Caki2 (cell line): ENCODE results near the gene KCNQ1. TPM values are rescaled to one million over a fixed set of nuclear protein-coding genes. Genes with fewer than 3 reads are reported as not detected.

Source experiments
- DNase-seq: peaks from one replicate; pipeline ENCODE4 v3.0.0-alpha.2; 2015; ENCODE audit warnings: low read depth
- in situ Hi-C: cut with HindIII; loops from 2 replicates; pipeline ENCODE4 v1.10.0; 2016; ENCODE audit warnings: low sequenced_read_pairs, low pct_unique_long_range_greater_than_20kb, mixed read lengths
- total RNA-seq: library from RNA; depleted of rRNA; stranded (reverse); fragments of >200 nt; shearing (Covaris generic); gene quantifications from 2 replicates; pipeline ENCODE4 v1.2.3, GENCODE V29; 2014; ENCODE audit warnings: low replicate concordance

The KCNQ1 gene
- total RNA-seq, 1 experiment from 2014 or later, result not detected

- no peak for DNase-seq
- in situ Hi-C loops, result no loop called here
These were observed 234.3 kb downstream of the KCNQ1 start for GRCh38 chr11:2679011-2679676.

- in situ Hi-C loops, result no loop called here
- DNase-seq, result no peak
These were observed 236.8 kb downstream of the KCNQ1 start for GRCh38 chr11:2681408-2682145.

- DNase-seq, result no peak
- in situ Hi-C loops, result no loop called here
These were observed 239.0 kb downstream of the KCNQ1 start for GRCh38 chr11:2683806-2684205.

- in situ Hi-C loops, result no loop called here
- DNase-seq, result no peak
These were observed 239.8 kb downstream of the KCNQ1 start for GRCh38 chr11:2684581-2684980.

GRCh38 chr11:2685051-2685450 is 240.2 kb downstream of the KCNQ1 start:
- in situ Hi-C loops, result no loop called here

GRCh38 chr11:2685566-2686359 is 241.0 kb downstream of the KCNQ1 start:
- in situ Hi-C loops, result no loop called here

More at GRCh38 chr11:2685051-2685450, 240.2 kb downstream of the KCNQ1 start:
- no peak for DNase-seq

GRCh38 chr11:2686360-2687222 is 241.8 kb downstream of the KCNQ1 start:
- in situ Hi-C loops, result no loop called here
- no peak for DNase-seq

More at GRCh38 chr11:2685566-2686359, 241.0 kb downstream of the KCNQ1 start:
- DNase-seq, result no peak

- in situ Hi-C loops, result no loop called here
- no peak for DNase-seq
These were observed 242.4 kb downstream of the KCNQ1 start for GRCh38 chr11:2687223-2687530.

- in situ Hi-C loops, result no loop called here
- DNase-seq, result no peak
These were observed 243.0 kb downstream of the KCNQ1 start for GRCh38 chr11:2687782-2688191.

GRCh38 chr11:2688381-2689231 is 243.8 kb downstream of the KCNQ1 start:
- in situ Hi-C loops, result no loop called here
- no peak for DNase-seq

GRCh38 chr11:2689651-2690575 is 245.1 kb downstream of the KCNQ1 start:
- no peak for DNase-seq
- in situ Hi-C loops, result no loop called here

GRCh38 chr11:2690596-2691354 is 246.0 kb downstream of the KCNQ1 start:
- no peak for DNase-seq
- in situ Hi-C loops, result no loop called here

- in situ Hi-C loops, result no loop called here
- DNase-seq, result no peak
These were observed 246.6 kb downstream of the KCNQ1 start for GRCh38 chr11:2691355-2691761.

- in situ Hi-C loops, result no loop called here
- no peak for DNase-seq
These were observed 247.4 kb downstream of the KCNQ1 start for GRCh38 chr11:2691991-2692875.
